DND-41 (cell line): Measurements from ENCODE around the gene TAGLN2.

Experiments used
- EZH2 ChIP-seq: IDR thresholded peaks from 3 replicates; pipeline ENCODE4 v1.6.1; 2012; ENCODE audit warnings: borderline replicate concordance, low read depth, mild to moderate bottlenecking, moderate library complexity, low read length, inconsistent platforms; ENCODE audit not compliant: severe bottlenecking
- TF ChIP-seq, protein P1 (sequence below): IDR thresholded peaks from 2 replicates; pipeline ENCODE4 v1.5.1; 2012; ENCODE audit warnings: borderline replicate concordance, low read length, moderate library complexity, mild to moderate bottlenecking; ENCODE audit not compliant: poor library complexity, severe bottlenecking; ENCODE audit errors: extremely low read depth

DNA sequence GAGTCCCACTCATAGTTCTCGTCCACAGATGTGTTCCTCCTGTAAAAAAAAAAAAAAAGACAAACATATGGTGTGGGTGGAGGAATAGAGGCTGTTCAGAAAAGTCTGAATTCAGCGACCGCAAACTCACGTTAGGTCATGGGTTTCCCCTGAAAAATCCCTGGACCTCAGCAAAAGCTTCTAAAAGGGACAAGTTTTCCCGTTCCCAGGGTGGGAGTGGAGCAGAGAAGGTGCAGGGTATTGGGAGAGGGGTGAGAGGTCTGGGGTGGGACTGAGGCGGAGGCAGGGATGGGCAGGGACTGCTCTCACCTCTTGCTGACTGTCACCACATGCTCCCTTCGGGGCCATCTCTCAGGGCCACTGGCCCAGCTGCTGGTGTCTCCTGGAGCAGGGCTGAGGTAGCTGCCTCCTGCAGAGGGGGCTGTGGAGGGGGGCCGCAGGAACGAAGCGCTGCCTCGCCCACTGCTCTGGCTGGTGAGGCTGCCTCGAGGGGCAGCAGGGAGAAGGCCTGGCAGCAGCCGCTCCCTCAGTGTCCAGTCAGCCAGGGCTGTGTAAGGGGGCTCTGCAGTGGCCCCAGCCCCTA is 2.6 kb upstream of the TAGLN2 start:
- TF ChIP-seq, protein P1, sequence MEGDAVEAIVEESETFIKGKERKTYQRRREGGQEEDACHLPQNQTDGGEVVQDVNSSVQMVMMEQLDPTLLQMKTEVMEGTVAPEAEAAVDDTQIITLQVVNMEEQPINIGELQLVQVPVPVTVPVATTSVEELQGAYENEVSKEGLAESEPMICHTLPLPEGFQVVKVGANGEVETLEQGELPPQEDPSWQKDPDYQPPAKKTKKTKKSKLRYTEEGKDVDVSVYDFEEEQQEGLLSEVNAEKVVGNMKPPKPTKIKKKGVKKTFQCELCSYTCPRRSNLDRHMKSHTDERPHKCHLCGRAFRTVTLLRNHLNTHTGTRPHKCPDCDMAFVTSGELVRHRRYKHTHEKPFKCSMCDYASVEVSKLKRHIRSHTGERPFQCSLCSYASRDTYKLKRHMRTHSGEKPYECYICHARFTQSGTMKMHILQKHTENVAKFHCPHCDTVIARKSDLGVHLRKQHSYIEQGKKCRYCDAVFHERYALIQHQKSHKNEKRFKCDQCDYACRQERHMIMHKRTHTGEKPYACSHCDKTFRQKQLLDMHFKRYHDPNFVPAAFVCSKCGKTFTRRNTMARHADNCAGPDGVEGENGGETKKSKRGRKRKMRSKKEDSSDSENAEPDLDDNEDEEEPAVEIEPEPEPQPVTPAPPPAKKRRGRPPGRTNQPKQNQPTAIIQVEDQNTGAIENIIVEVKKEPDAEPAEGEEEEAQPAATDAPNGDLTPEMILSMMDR = no peak
- no peak for TF ChIP-seq EZH2
